ENCODE data around the gene RAP1GAP2.
"Not testable (repeated sequence)": the region's sequence is repeated elsewhere in the genome, so short reads cannot be mapped to it uniquely, and the experiment has no call there.

RAP1GAP2 gene

DNA sequence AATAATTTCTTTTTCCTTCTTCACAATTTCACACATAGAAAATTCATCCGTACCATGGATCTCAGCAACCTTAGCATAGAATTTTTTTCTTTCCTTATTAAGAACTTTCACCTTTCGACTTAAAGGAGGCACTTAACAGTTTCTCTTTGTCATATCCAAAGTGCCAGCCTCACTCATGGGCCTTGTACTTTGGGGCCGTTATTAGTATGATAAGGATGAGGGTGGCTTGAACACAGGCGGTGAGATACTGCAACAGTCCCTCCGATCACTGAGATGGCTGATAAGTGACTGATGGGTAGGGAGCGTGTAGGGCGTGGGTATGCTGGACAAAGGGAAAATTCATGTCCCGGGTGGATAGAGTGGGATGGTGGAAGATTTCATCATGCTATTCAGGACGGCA lies 181.9 kb downstream of the RAP1GAP2 start:
- no peak for DNase-seq

DNA sequence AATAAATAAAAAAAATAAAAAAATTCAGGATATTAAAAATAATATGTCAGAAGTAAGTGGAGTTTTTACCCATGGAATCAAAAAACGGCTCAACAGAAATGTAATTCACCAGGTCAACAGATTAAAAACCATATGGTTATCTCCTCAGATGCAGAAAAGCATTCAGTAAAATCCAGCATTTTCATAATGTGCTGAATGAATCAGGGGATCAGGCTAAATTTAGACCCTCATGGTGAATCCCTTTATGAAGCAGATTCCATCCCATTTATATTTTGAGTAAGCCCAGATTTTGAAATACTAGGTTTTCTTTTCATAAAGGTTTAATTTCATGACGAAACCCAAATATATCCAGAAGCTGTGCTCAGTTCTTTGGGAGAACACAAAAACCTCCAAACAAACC lies 182.8 kb downstream of the RAP1GAP2 start:
- no peak for DNase-seq

DNA sequence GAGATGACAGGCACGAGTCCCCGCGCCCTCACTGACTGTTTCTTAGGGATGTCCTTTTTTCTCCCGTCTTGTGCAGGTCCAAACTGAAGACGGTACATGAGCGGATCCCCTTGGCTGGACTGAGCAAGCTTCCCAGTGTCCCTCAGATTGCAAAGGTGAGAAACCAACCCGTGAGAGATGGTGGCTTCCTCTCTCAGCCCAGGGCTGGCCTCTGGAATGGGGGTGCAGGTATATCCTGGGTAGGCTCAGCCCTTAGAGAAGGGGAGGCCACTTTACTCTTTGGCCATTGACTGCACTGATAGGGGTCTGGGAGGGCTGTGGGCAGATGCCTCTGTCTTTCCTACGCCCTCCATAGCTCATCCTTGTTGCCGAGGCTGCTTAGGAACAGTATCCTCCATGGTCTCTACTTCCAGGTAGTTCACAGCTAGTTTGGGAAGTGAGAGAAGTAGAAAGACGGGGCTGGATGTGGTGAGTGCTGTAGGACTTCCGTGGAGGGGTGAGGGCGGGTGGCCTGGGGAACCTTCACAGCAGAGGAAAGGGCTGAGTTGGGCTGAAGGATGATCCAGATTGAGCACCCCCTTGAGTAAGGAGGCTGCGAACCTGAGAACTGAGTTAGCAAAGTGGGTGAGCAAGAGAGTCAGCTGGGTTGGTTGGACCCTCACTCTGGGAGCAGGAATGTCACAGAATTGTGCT lies 184.1 kb downstream of the RAP1GAP2 start:
- no peak for DNase-seq

DNA sequence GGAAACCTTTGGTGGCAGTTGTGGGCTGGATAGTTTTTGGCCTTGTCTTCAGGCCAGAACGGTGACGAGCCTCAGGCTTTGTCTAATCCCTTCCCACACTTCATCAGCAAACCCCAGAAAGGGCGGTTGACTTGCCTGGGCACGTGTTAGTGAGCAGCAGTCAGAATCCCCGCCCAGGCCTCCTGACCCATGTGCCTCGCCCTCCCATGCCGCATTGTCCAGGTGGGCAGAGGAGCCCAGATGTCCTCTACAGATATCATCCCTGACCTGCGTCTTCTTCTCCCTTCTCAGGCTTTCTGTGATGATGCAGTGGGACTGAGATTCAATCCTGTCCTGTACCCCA lies 184.6 kb downstream of the RAP1GAP2 start:
- DNase-seq, result no peak

DNA sequence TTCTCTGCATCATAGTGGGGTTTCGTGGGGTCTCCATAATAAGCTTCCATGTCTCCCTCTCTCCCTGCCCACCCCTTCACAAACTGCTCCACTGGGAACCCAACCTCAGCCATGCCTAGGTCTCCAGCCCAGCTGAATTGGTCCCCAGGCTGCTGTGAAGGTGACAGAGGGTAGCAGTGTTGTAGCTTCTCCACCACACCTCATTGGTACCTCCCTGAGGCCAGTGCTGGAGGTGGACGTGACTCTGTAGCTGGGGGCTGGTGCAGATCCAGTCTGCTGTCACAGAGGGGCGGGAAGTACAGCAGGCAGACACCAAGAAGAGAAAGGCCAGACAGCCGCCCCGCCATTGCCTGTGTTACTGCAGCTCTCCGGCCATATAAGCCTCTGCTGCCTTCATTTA lies 185.1 kb downstream of the RAP1GAP2 start:
- DNase-seq, result no peak

DNA sequence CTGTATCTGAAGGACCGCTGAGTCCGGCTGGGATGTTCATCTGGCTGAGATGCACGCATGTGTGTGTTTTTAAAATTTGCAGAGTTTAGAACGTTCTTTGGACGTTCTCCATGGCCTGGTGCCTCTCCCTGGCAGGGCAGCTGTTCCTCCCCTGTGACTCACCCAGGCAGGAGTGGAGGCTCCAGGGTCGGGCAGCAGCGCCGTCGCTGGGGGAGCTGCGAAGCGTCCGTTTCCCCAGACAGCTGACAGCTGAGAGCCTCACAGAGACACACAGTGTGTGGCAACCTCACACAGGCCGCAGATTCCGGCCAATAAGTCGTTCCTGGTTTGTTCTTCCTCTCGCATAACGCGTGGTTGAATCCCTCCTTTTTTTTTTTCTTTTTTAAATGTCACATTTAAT lies 186.6 kb downstream of the RAP1GAP2 start:
- DNase-seq, result no peak

DNA sequence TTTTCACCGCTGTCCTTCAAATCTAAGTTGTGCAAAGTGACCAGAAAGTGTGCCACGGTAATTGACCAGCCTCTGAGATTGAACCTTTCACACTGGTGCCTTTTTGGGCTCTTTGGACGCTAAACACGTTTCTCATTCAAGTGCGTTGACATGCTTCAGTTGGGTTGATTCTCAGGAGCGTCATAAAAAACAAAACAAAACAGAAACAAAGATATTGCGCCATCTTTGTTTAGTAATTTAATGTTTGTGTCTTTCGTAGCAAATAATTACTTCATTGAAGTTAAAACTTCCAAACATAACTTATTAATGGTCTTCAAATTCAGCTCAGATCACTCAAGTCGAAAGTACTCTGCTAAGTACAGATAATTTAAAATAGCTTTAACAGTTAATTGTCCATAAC lies 187.0 kb downstream of the RAP1GAP2 start:
- DNase-seq, result no peak

DNA sequence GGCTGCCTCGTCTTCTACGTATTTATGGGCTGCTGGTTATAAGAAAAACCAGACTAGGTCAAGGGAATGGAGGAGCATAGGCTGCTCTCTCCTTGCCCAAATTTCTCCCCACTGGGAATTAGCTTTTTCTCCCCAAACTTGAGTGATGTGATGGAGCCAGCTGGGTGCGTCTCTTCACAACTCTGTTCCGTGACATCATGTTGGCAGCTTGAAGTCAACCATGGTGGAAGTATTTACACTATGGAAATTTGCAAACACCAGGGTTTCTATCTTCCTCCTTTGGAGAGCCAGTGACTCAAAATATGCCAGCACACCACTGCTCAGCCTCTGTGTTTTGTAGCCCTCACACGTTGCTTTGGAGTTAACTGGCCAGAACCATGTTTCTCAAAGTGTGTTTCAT lies 189.1 kb downstream of the RAP1GAP2 start:
- DNase-seq, result no peak

DNA sequence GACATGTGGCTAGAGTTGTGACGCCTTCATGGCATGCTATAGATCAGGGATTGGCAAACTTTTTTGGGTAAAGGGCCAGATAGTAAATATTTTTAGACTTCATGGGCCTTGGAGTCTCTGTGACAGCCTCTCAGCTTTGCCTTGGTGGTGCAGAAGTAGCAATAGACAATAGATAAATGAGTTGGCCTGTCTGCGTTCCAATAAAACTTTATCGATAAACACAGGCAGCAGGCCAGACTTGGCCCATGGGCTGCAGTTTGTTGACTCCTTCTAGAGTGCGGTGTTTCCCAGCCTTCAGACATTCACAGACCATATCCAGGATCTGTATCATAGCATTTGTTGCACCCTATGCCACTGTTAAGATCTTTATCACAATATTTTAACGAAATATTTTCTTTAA lies 190.7 kb downstream of the RAP1GAP2 start:
- no peak for DNase-seq

DNA sequence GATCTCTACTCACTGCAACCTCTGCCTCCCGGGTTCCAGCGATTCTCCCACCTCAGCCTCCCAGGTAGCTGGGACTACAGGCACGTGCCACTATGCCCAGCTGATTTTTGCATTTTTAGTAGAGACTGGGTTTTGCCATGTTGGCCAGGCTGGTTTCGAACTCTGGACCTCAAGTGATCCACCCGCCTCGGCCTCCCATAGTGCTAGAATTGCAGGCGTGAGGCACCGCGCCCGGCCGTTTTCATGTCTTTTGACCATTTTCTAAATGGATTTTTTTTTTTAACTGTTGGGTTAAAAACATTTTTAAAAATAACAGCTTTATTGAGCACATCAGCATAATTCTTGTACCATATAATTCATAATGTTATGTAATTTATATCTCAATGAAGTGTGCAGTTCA lies 193.2 kb downstream of the RAP1GAP2 start:
- DNase-seq, result not testable (repeated sequence)

DNA sequence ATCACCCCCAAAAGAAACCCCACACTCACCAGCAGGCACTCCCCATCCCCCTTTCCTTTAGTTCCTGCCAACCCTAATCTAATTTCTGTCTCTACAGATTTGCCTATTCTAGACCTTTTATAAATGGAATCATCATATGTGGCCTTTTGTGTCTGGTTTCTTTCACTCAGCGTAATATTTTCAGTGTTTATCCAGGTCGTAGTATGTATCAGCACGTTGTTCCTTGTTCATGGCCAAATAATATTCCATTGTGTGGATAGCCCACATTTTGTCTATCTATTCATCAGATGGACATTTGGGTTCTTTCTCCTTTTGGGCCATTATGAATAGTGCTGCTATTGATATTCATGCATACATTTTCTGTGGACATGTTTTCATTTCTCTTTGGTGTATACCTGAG lies 193.6 kb downstream of the RAP1GAP2 start:
- DNase-seq, result no peak

DNA sequence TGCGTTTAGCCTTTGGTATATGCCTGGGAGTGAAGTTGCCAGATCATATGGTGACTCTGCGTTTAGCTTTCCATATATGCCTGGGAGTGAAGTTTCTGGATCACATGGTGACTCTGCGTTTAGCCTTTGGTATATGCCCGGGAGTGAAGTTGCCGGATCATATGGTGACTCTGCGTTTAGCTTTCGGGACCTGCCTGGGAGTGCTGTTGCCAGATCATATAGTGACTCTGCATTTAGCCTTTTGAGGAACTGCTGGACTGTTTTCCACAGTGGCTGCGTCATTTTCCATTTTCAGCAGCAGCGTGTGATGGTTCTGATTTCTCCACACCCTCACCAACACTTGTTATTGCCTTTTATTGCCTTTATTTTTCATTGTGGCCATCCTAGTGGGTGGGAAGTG lies 194.2 kb downstream of the RAP1GAP2 start:
- no peak for DNase-seq

DNA sequence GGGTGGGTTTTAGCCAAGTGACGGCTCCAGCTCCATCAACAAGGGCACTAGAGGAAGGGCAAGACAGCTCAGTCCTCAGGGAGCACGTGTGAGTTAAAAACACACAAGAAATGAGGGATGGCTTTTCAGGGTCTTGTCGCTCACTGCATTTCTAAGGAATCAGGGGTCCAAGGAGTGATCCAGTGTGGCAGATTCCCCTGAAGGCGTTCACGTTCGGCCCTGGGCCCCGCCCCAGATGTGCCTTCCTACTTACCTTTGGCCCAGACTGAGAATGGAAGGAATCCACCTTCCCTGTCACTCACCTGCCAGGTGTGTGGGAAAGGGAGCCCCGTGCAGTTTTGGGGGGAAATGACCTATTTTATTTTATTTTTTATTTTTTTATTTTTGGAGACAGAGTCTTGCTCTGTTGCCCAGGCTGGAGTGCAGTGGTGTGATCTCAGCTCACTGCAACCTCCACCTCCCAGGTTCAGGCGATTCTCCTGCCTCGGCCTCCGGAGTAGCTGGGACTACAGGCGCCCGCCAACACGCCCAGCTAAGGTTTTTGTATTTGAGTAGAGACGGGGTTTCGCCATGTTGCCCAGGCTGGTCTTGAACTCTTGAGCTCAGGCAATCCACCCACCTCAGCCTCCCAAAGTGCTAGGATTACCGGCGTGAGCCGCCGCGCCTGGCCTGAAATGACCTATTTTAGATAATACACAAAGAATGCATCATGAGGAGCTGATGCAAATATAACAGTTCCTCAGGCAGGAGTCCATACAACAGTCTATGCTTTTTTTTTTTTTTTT lies 195.3 kb downstream of the RAP1GAP2 start:
- DNase-seq, result not testable (repeated sequence)

DNA sequence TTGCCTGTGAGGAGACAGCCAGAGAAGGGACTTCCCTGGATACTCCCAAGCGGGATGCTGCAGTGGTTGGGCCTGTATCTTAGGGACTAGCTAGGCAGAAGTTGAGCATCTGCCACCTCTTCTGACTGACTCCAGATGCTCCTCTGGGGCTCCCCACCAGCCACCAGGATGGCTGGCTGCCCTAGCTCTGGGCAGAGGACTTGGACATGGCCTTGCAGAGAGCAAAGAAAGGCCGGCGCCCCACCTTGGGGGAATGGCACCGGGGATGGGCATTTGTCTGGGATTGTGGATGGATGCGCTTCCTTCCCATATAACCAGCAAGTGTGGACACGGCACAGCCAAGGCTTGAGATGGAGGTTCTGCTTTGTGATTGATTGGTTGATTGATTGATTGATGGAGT lies 198.2 kb downstream of the RAP1GAP2 start:
- DNase-seq, result no peak

DNA sequence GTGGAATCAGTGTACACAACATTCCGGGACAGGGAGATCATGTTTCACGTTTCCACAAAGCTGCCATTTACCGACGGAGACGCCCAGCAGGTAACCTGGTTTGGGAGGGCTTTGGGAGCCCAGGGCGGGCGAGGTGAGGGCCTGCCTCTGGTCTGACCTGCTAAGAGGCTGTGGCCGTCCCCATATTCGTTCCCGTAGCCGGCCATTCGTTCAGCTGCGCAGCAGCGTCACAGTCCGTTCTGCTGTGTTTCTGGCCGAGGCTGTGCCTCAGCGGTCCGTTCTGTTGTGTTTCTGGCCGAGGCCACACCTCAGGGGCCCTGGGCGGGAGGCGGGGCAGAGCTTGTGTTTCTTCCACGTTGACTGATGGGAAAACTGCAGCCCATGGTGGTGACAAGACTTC lies 199.1 kb downstream of the RAP1GAP2 start:
- no peak for DNase-seq

DNA sequence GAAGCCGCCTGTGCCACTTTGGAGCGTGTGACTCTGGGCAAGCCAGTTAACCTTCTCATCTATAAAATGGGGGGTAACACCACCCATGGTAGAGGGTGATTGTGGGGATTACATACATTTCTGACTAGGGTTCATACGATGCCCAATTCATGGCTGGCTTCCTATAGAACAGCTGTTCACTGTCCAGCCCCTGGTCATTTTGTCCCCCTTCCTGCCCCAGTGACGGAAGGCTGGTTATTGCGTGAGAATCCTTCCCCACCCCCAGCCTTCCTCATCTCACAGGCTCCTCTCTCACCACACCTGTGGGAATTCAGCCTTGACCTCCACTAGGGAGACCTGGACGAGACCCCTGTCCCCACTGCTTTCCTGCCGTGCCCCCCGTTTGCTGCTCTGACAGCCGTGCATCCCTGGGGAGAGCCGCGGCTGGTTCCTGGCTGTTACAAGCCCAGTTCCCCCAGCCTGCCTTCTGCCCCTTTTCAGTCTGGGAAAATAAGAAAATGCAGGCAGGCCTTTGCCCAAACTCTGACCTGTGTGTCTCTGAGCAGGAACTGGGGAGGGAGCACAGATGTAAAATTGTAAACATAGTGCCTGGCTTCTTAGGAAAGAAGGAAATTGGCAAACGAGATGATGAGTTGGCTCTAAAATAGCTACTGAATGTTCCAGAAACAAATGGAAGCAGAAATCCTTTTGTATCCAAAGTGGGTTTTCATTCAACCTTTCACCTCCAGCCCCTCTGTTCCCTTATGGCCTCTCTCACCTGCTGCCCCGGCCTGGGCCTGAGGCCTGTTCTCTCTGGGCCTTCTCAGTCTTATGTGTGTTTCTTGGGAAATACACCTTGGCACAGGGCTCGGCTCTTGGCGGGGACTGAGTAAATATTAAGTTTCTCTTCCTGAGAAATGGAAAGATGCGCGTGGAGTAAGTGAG lies 199.9 kb downstream of the RAP1GAP2 start:
- no peak for DNase-seq

DNA sequence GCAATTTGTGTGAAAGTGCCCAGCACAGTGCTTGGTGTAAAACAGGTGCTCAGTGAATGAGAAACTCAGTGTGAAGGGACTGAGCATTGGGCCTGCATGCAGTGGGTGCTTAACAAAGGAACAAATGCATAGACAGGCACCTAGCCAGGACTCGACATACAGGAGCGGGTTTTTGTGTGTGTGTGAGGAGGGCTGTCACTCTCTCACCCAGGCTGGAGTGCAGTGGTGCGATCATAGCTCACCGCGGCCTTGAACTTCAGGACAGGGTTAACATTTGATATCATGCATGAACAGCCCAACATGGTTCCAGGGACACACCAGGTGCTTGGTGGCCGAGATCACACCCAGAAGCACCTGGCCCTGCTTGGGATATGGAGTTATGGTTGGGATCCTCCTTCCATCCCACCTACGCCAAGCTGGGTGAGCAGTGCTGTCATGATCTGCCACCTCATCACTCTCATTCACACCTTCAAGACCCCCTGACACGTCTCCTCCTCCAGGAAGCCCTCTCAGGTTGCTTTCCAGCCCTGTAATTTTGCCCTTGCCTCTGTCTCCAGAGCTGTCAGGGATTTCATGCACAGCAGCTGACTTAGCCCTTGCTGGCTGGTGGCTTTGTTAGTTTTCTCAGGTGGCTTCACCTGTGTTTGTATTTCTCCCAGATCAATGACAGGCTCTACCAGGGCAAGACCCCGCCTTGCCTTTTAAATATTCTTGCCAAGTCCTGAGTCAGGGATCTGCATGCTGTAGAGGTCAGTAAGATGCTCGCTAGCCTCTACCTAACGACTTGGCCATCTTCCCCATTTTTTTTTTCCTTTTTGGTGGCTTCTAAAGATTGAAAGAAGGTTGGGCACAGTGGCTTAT lies 200.8 kb downstream of the RAP1GAP2 start:
- DNase-seq, result no peak

DNA sequence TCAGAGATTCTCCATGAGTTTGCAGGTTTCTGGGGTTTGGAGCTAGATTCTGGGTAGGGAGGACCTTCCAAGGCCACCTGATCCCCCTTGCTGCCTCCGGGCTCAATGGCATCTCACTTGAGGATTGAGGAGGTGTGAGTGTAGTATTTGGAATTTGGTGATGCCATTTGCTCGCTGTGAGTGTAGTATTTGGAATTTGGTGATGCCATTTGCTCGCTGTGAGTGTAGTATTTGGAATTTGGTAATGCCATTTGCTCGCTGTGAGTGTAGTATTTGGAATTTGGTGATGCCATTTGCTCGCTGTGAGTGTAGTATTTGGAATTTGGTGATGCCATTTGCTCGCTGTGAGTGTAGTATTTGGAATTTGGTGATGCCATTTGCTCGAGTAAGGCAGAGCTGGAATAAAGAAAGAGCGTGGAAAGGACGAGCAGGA lies 202.2 kb downstream of the RAP1GAP2 start:
- not testable (repeated sequence) for DNase-seq

DNA sequence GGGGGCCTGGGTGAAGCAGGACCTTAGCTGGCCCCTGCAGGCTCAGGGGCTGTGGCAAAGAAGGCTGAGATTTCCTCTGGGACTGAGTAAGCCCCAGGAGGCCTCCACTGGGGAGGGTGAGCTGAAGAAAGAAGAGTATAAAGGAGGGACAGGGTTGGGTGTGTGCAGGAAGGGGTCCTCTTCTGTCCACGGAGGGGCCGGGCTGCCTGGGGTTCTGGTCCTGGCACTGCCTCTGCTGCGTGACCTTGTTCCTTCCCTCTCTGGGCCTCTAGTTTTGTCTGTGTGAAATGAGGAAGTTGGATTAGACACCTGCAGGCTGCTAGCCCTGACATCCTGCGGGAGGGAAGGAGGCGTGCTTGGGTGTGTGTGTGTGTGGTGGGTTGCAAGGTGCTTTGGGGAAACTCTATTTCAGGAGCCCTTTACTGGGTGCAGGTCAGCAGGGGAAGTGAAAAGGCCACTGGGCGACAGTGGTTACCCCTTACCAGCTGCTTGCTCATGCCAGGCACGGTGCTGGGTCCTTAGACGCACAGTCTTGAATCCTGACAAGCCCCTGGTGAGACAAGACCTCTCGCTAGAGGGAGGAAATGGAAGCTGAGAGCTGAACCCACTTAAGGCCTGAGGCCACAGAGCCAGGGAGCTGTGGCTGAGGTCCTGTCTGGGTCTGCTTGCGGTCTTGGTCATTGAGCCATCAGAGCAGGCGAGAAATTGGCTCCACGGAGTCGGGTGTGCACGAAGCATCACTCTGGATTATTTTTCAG lies 206.5 kb downstream of the RAP1GAP2 start:
- DNase-seq, result no peak

DNA sequence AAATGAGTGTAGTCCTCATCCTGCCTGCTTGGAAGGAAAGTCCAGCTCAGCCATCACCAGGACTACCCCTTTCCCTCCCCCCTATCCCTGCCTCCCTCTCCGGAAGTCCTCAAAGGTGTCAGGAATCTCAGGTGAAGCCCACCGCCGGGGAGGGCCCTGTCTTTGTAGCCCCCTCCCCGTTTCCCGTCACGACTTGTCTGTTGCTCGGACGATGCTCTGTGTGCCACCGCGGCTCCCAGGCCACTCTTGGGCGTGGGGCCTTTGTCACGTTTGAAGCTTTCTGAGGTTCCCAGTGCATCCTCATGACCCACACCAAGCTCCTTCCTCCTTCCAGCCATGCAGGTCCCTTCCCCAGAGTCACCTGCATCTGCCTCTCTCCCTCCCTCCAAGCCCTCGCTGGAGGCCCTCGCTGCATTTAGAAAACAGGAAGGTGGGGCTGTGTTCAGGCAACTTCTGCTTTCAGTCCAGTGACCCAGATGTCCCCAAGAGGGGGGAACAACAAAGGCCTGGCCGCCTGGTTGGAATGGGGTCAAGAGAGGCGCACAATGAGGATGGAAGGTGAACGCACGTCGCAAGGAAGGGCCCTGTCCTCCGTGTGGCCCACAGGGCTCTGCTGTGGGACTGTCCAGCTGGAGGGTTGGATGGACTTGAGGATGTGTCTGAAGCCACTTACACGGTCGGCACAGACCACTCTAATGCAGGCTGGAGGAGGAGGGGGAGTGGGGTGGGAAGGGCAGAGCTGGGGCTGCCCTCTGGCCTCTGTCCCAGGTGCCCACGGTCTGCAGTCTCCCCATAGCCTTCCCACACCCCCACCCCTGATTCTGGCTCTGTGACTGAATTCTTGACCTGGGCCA lies 207.3 kb downstream of the RAP1GAP2 start:
- DNase-seq, result no peak
